HepG2 (cell line): Measurements from ENCODE around the gene WDR18. TPM values are rescaled to one million over a fixed set of nuclear protein-coding genes. Genes with fewer than 3 reads are reported as not detected.

Source experiments
- ARNTL ChIP-seq: sonication (generic); formaldehyde crosslinking; IDR thresholded peaks from 2 replicates; pipeline ENCODE4 v1.4.0; 2020; ENCODE audit warnings: mild to moderate bottlenecking, missing genetic modification reagents
- CREB1 ChIP-seq, 2 experiments: fragments of 450-650 bp in 1 of 2; IDR thresholded peaks; 2 replicates each; pipeline ENCODE4 v1.6.1; 2016 to 2017; ENCODE audit warnings: control low read depth in 1 of 2, mild to moderate bottlenecking in 1 of 2, missing compliant biosample characterization in 1 of 2, missing genetic modification characterization in 1 of 2
- FOXC1 ChIP-seq: sonication (generic); formaldehyde crosslinking; IDR thresholded peaks from 2 replicates; pipeline ENCODE4 v1.8.0; 2022; ENCODE audit warnings: mild to moderate bottlenecking, missing genetic modification reagents, borderline replicate concordance
- FOXJ3 ChIP-seq: sonication (generic); formaldehyde crosslinking; IDR thresholded peaks from 2 replicates; pipeline ENCODE4 v1.4.0; 2020; ENCODE audit warnings: missing genetic modification reagents, mild to moderate bottlenecking, borderline replicate concordance
- MXI1 ChIP-seq: IDR thresholded peaks from 3 replicates; pipeline ENCODE4 v1.6.1; 2012; ENCODE audit warnings: low read depth, low read length, inconsistent platforms, borderline replicate concordance
- SMARCC2 ChIP-seq: fragments of 450-650 bp; IDR thresholded peaks from 2 replicates; pipeline ENCODE4 v1.6.1; 2017; ENCODE audit warnings: antibody characterized with exemption, mild to moderate bottlenecking
- SRF ChIP-seq: IDR thresholded peaks from 2 replicates; pipeline ENCODE4 v1.6.1; 2011; ENCODE audit warnings: mild to moderate bottlenecking, low read depth, low read length, moderate library complexity
- ZFX ChIP-seq: sonication (generic); formaldehyde crosslinking; IDR thresholded peaks from 2 replicates; pipeline ENCODE4 v1.4.0; 2020; ENCODE audit warnings: mild to moderate bottlenecking, low read depth, missing genetic modification reagents, moderate library complexity
- ZNF354B ChIP-seq: sonication (generic); formaldehyde crosslinking; IDR thresholded peaks from 2 replicates; pipeline ENCODE4 v1.8.0; 2022; ENCODE audit warnings: mild to moderate bottlenecking, missing genetic modification reagents
- ZNF619 ChIP-seq: sonication (generic); formaldehyde crosslinking; IDR thresholded peaks from 2 replicates; pipeline ENCODE4 v1.4.0; 2020; ENCODE audit warnings: mild to moderate bottlenecking, missing genetic modification reagents
- ZNF816 ChIP-seq: sonication (generic); formaldehyde crosslinking; IDR thresholded peaks from 2 replicates; pipeline ENCODE4 v1.8.0; 2022; ENCODE audit warnings: missing genetic modification reagents, mild to moderate bottlenecking, borderline replicate concordance
- ZSCAN12 ChIP-seq: sonication (generic); formaldehyde crosslinking; IDR thresholded peaks from 2 replicates; pipeline ENCODE4 v1.9.0; 2021; ENCODE audit warnings: mild to moderate bottlenecking, missing genetic modification reagents
- polyA plus RNA-seq, 8 experiments: library from polyadenylated mRNA; depleted of rRNA in 3 of 8; stranded (reverse) in 7 of 8; unstranded in 1 of 8; fragments of >200 nt; fragmentation: Illumina TruSeq in 4 of 8; extraction: Trizol in 4 of 8; gene quantifications; 2 replicates each; pipeline versions ENCODE4 v1.2.1 to v1.2.3, GENCODE V29; 2011 to 2016; ENCODE audit warnings: low read depth in 4 of 8, missing spikeins in 1 of 8, mixed read lengths in 1 of 8; ENCODE audit not compliant: insufficient read depth in 1 of 8
- total RNA-seq, 5 experiments: library from RNA; depleted of rRNA; stranded (reverse); fragments of >200 nt; fragmentation: Illumina TruSeq; extraction: Trizol; gene quantifications; 2 replicates each; pipeline ENCODE4 v1.2.3, GENCODE V29; 2016; ENCODE audit warnings: low read depth in 1 of 5
- TF ChIP-seq, protein P1 (sequence below): sonication (generic); formaldehyde crosslinking; IDR thresholded peaks from 2 replicates; pipeline ENCODE4 v1.8.1; 2022; ENCODE audit warnings: low read depth, mild to moderate bottlenecking, missing genetic modification reagents
- TF ChIP-seq, protein P2 (sequence below): sonication (generic); formaldehyde crosslinking; IDR thresholded peaks from 2 replicates; pipeline ENCODE4 v1.9.0; 2021; ENCODE audit warnings: mild to moderate bottlenecking, missing genetic modification reagents
- TF ChIP-seq, protein P3 (sequence below): sonication (generic); formaldehyde crosslinking; IDR thresholded peaks from 2 replicates; pipeline ENCODE4 v1.5.0; 2020; ENCODE audit warnings: missing genetic modification reagents, mild to moderate bottlenecking, borderline replicate concordance
- TF ChIP-seq, protein P4 (sequence below): sonication (generic); formaldehyde crosslinking; IDR thresholded peaks from 2 replicates; pipeline ENCODE4 v1.8.0; 2022; ENCODE audit warnings: mild to moderate bottlenecking, missing genetic modification reagents, moderate library complexity
- TF ChIP-seq, protein P5 (sequence below): sonication (generic); formaldehyde crosslinking; IDR thresholded peaks from 2 replicates; pipeline ENCODE4 v1.4.0; 2020; ENCODE audit warnings: missing genetic modification reagents, borderline replicate concordance

The WDR18 gene
- total and polyA plus RNA-seq, 2 of the 13 experiments (the other 11 are each of a cell fraction or from before 2014, with no cell fraction given) = 36.4 to 47.6 TPM

DNA sequence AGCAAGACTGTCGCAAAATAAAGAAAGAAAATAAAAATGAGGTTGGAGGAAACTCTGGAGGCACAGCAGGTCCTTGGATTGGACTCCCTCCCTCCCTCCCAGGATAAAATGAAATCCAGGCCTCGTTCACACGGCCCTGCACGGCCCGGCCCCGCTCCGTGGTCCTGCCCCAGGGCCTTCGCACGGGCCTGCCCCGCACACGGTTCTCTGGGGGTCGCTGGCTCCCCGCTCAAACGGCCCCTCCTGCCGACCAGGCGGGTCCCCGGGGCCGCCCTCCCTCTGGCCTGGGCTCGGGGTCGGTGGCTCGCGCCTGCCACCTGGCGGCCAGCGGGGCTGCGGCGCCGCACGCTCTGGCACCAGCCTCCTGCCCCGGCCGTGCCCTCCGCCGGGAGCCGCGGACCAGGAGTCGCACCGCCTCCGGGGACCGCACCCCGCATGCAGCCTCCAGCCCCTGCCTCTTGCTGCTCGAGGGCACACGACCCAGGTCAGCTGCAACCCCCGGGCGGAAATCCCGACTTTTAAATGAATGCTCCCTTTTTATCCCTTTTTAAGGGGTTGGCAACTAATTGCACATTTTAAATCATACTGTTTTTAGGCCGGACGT, 1.5 kb upstream of the WDR18 start (continued):
- TF ChIP-seq, protein P1, sequence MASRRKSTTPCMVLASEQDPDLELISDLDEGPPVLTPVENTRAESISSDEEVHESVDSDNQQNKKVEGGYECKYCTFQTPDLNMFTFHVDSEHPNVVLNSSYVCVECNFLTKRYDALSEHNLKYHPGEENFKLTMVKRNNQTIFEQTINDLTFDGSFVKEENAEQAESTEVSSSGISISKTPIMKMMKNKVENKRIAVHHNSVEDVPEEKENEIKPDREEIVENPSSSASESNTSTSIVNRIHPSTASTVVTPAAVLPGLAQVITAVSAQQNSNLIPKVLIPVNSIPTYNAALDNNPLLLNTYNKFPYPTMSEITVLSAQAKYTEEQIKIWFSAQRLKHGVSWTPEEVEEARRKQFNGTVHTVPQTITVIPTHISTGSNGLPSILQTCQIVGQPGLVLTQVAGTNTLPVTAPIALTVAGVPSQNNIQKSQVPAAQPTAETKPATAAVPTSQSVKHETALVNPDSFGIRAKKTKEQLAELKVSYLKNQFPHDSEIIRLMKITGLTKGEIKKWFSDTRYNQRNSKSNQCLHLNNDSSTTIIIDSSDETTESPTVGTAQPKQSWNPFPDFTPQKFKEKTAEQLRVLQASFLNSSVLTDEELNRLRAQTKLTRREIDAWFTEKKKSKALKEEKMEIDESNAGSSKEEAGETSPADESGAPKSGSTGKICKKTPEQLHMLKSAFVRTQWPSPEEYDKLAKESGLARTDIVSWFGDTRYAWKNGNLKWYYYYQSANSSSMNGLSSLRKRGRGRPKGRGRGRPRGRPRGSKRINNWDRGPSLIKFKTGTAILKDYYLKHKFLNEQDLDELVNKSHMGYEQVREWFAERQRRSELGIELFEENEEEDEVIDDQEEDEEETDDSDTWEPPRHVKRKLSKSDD = no peak
- TF ChIP-seq SRF (no peak), ZNF619 (no peak), MXI1 (peak; percentile 61; the same call in 1 of the 3 replicates), FOXC1 (CRISPR knock-in tag) (no peak), ZSCAN12 (no peak), ZFX (peak; percentile 73), SMARCC2 (no peak), ZNF354B (CRISPR knock-in tag) (no peak), FOXJ3 (CRISPR knock-in tag) (no peak), ARNTL (CRISPR knock-in tag) (0 out of 2 replicates have a peak, but pooled peaks have one; percentile 14), CREB1 (IDR thresholded peaks at IDR 0.05) (no peak), CREB1 (CRISPR knock-in tag; IDR thresholded peaks at IDR 0.05) (no peak), ZNF816 (CRISPR knock-in tag) (no peak)
- TF ChIP-seq, protein P2, sequence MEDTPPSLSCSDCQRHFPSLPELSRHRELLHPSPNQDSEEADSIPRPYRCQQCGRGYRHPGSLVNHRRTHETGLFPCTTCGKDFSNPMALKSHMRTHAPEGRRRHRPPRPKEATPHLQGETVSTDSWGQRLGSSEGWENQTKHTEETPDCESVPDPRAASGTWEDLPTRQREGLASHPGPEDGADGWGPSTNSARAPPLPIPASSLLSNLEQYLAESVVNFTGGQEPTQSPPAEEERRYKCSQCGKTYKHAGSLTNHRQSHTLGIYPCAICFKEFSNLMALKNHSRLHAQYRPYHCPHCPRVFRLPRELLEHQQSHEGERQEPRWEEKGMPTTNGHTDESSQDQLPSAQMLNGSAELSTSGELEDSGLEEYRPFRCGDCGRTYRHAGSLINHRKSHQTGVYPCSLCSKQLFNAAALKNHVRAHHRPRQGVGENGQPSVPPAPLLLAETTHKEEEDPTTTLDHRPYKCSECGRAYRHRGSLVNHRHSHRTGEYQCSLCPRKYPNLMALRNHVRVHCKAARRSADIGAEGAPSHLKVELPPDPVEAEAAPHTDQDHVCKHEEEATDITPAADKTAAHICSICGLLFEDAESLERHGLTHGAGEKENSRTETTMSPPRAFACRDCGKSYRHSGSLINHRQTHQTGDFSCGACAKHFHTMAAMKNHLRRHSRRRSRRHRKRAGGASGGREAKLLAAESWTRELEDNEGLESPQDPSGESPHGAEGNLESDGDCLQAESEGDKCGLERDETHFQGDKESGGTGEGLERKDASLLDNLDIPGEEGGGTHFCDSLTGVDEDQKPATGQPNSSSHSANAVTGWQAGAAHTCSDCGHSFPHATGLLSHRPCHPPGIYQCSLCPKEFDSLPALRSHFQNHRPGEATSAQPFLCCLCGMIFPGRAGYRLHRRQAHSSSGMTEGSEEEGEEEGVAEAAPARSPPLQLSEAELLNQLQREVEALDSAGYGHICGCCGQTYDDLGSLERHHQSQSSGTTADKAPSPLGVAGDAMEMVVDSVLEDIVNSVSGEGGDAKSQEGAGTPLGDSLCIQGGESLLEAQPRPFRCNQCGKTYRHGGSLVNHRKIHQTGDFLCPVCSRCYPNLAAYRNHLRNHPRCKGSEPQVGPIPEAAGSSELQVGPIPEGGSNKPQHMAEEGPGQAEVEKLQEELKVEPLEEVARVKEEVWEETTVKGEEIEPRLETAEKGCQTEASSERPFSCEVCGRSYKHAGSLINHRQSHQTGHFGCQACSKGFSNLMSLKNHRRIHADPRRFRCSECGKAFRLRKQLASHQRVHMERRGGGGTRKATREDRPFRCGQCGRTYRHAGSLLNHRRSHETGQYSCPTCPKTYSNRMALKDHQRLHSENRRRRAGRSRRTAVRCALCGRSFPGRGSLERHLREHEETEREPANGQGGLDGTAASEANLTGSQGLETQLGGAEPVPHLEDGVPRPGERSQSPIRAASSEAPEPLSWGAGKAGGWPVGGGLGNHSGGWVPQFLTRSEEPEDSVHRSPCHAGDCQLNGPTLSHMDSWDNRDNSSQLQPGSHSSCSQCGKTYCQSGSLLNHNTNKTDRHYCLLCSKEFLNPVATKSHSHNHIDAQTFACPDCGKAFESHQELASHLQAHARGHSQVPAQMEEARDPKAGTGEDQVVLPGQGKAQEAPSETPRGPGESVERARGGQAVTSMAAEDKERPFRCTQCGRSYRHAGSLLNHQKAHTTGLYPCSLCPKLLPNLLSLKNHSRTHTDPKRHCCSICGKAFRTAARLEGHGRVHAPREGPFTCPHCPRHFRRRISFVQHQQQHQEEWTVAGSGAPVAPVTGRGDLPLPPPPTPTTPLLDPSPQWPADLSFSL = no peak
- TF ChIP-seq, protein P3, sequence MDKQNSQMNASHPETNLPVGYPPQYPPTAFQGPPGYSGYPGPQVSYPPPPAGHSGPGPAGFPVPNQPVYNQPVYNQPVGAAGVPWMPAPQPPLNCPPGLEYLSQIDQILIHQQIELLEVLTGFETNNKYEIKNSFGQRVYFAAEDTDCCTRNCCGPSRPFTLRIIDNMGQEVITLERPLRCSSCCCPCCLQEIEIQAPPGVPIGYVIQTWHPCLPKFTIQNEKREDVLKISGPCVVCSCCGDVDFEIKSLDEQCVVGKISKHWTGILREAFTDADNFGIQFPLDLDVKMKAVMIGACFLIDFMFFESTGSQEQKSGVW (CRISPR knock-in tag) = no peak
- TF ChIP-seq, protein P4, sequence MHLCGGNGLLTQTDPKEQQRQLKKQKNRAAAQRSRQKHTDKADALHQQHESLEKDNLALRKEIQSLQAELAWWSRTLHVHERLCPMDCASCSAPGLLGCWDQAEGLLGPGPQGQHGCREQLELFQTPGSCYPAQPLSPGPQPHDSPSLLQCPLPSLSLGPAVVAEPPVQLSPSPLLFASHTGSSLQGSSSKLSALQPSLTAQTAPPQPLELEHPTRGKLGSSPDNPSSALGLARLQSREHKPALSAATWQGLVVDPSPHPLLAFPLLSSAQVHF (CRISPR knock-in tag) = no peak
- TF ChIP-seq, protein P5, sequence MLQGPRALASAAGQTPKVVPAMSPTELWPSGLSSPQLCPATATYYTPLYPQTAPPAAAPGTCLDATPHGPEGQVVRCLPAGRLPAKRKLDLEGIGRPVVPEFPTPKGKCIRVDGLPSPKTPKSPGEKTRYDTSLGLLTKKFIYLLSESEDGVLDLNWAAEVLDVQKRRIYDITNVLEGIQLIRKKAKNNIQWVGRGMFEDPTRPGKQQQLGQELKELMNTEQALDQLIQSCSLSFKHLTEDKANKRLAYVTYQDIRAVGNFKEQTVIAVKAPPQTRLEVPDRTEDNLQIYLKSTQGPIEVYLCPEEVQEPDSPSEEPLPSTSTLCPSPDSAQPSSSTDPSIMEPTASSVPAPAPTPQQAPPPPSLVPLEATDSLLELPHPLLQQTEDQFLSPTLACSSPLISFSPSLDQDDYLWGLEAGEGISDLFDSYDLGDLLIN (CRISPR knock-in tag) = no peak
